GM12891 (cell line): ENCODE data around the gene FASTKD3.

Experiments used
- DNase-seq: peaks from one replicate; pipeline ENCODE4 v3.0.0; 2011; ENCODE audit warnings: low spot score; ENCODE audit not compliant: insufficient read length
- FAIRE-seq: peaks from 2 replicates; lab custom pipeline; 2011; peaks lifted over from hg19 to GRCh38; lab: Jason Lieb, UNC
- PAX5 ChIP-seq: IDR thresholded peaks from 2 replicates; pipeline ENCODE4 v1.6.1; 2011; ENCODE audit warnings: low read length, moderate library complexity, mild to moderate bottlenecking; ENCODE audit not compliant: insufficient read depth, severe bottlenecking
- POLR2A ChIP-seq: IDR thresholded peaks from 2 replicates; pipeline ENCODE4 v1.6.1; 2011; ENCODE audit warnings: low read depth, low read length, control low read depth
- POLR2AphosphoS5 ChIP-seq: IDR thresholded peaks from 2 replicates; pipeline ENCODE4 v1.6.1; 2011; ENCODE audit warnings: low read depth, low read length, control low read depth
- POU2F2 ChIP-seq: IDR thresholded peaks from 2 replicates; pipeline ENCODE4 v1.6.1; 2011; ENCODE audit warnings: low read depth, mild to moderate bottlenecking, control low read depth, low read length, moderate library complexity
- SPI1 ChIP-seq: IDR thresholded peaks from 2 replicates; pipeline ENCODE4 v1.6.1; 2011; ENCODE audit warnings: low read depth, low read length, control low read depth
- TAF1 ChIP-seq: IDR thresholded peaks from 2 replicates; pipeline ENCODE4 v1.6.1; 2011; ENCODE audit warnings: low read depth, low read length, control low read depth

Gene FASTKD3

GRCh38 chr5:7837403-7837802 lies 31.4 kb downstream of the FASTKD3 start:
- TF ChIP-seq POU2F2: no peak
- no peak for TF ChIP-seq TAF1
- TF ChIP-seq POLR2A: no peak
- TF ChIP-seq POLR2AphosphoS5: no peak
- TF ChIP-seq PAX5: no peak
- TF ChIP-seq SPI1: no peak
- no peak for FAIRE-seq
- DNase-seq: no peak

GRCh38 chr5:7834982-7835381 lies 33.8 kb downstream of the FASTKD3 start:
- no peak for FAIRE-seq
- TF ChIP-seq POU2F2: no peak
- no peak for TF ChIP-seq TAF1
- TF ChIP-seq PAX5: no peak
- TF ChIP-seq POLR2A: no peak
- TF ChIP-seq POLR2AphosphoS5: no peak
- no peak for TF ChIP-seq SPI1

GRCh38 chr5:7828269-7828668 lies 40.6 kb downstream of the FASTKD3 start:
- TF ChIP-seq TAF1 (no peak), POLR2A (no peak), SPI1 (no peak), PAX5 (no peak), POU2F2 (no peak), POLR2AphosphoS5 (no peak)
- FAIRE-seq (no peak), DNase-seq (no peak)

More at GRCh38 chr5:7834982-7835381, 33.8 kb downstream of the FASTKD3 start:
- DNase-seq: no peak

DNA sequence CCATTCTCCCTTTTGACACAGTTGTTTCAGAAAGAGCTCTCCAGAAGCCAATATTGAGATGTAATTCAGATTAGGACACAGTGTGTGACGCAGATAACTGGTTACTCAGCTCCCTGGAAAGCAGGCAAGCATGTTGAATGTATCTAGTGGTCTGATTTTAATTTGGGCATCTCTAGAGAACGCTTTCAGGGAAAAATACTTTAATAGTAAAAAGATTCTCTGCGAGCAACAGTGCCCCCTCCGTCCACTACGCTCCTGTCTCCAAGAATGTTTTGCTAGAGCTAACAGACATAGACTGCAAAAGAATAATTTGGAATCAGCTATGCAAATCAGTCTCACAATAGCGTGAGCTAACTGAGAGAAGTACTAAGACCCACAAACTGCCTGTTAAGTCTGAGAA lies 41.2 kb downstream of the FASTKD3 start:
- FAIRE-seq (no peak), DNase-seq (no peak)
- TF ChIP-seq PAX5: no peak
- TF ChIP-seq POLR2AphosphoS5: no peak
- no peak for TF ChIP-seq SPI1
- no peak for TF ChIP-seq POLR2A
- no peak for TF ChIP-seq POU2F2
- TF ChIP-seq TAF1: no peak

DNA sequence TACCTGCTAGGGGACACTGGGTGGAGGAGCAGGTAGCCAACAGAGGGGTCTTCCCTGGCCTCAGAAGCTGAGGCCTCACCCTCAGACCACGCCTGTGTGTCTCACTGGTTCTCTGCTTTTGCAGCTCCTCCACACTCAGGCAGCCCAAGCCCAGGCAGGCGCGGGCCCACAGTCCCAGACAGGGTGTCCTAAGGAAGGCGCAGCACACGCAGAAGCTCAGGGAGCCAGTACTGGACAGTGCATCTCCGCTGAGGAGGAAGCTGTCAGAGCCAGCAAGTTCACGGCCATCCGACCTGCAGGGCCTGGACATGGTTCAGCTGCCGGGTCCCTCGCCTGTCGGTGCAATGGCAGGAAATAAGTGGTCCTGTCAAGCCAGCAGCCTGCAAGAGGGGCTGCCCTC lies 43.2 kb downstream of the FASTKD3 start:
- DNase-seq: no peak
- TF ChIP-seq POLR2A: no peak
- no peak for TF ChIP-seq POU2F2
- no peak for TF ChIP-seq SPI1
- TF ChIP-seq TAF1: no peak
- TF ChIP-seq PAX5: no peak
- TF ChIP-seq POLR2AphosphoS5: no peak
- FAIRE-seq: no peak

GRCh38 chr5:7824995-7825394 lies 43.8 kb downstream of the FASTKD3 start:
- DNase-seq: no peak
- no peak for FAIRE-seq
- no peak for TF ChIP-seq SPI1
- no peak for TF ChIP-seq POLR2A
- TF ChIP-seq PAX5: no peak
- TF ChIP-seq TAF1: no peak
- no peak for TF ChIP-seq POU2F2
- TF ChIP-seq POLR2AphosphoS5: no peak

GRCh38 chr5:7823594-7823993 lies 45.2 kb downstream of the FASTKD3 start:
- TF ChIP-seq PAX5 (no peak), SPI1 (no peak), POU2F2 (no peak), POLR2A (no peak), POLR2AphosphoS5 (no peak), TAF1 (no peak)
- no peak for DNase-seq
- no peak for FAIRE-seq

- no peak for TF ChIP-seq PAX5
- TF ChIP-seq TAF1: no peak
- no peak for TF ChIP-seq POU2F2
- TF ChIP-seq POLR2AphosphoS5: no peak
- TF ChIP-seq SPI1: no peak
- TF ChIP-seq POLR2A: no peak
- no peak for DNase-seq
- FAIRE-seq: no peak
Observed at GRCh38 chr5:7822449-7822848, 46.4 kb downstream of the FASTKD3 start.

DNA sequence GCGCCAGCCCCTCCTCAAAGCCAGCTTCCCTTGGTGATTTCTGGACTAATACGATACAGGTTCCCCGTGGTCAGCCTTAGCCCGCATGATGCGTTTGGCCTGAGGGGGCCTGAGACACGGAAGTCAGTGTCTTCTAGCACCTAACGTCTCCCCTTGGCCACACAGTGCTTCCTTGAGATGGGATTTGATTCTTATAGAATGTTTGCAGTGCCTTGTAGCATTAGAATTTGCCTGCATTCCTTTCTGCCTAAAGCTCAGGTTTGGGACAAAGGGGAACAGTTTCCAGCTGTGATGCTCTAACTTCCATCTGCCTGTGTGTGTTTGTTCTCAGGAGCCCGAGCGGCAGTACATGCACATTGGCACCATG lies 52.3 kb downstream of the FASTKD3 start:
- FAIRE-seq: no peak
- no peak for DNase-seq
- TF ChIP-seq POLR2A: no peak
- no peak for TF ChIP-seq PAX5
- TF ChIP-seq SPI1: no peak
- no peak for TF ChIP-seq POLR2AphosphoS5
